Right atrium auricular region (tissue), 2 donors: ENCODE data around the gene PTPRA. TPM values are rescaled to one million over a fixed set of nuclear protein-coding genes. Genes with fewer than 3 reads are reported as not detected.

Experiments
- DNase-seq: peaks from one replicate; pipeline ENCODE4 v3.0.0-alpha.2; 2019; ENCODE audit warnings: low spot score
- H3K27ac ChIP-seq, 2 donors: fragments of 200-600 bp; sonication (generic); 1 replicate in 1 of 2; 2 replicates in 1 of 2; pipeline ENCODE4 v1.5.1; 2016 to 2019
- H3K27me3 ChIP-seq, 2 donors: fragments of 200-600 bp; sonication (generic); one replicate each; pipeline versions ENCODE4 v1.5.1 to v1.6.0; 2017 to 2019
- H3K36me3 ChIP-seq: fragments of 200-600 bp; sonication (generic); one replicate; pipeline ENCODE4 v1.5.1; 2016
- H3K4me1 ChIP-seq, 2 donors: fragments of 200-600 bp; sonication (generic); one replicate each; pipeline versions ENCODE4 v1.5.1 to v1.6.0; 2017 to 2019
- H3K4me3 ChIP-seq, 2 donors: fragments of 200-600 bp; sonication (generic); 1 replicate in 1 of 2; 2 replicates in 1 of 2; pipeline ENCODE4 v1.5.1; 2017 to 2019; ENCODE audit warnings: mild to moderate bottlenecking in 1 of 2, moderate library complexity in 1 of 2
- H3K9me3 ChIP-seq, 2 donors: fragments of 200-600 bp; sonication (generic); one replicate each; pipeline ENCODE4 v1.5.1; 2019
- CTCF ChIP-seq, 2 donors: fragments of 200-600 bp; sonication (generic); IDR thresholded peaks; one replicate each; pipeline ENCODE4 v1.5.1; 2019; ENCODE audit warnings: antibody characterized with exemption in 2 of 2
- total RNA-seq, 2 donors: library from RNA; depleted of rRNA; stranded (reverse); fragments of >200 nt; gene quantifications; one replicate each; pipeline ENCODE4 v1.1.0, GENCODE V29; 2016

PTPRA gene
- total RNA-seq, 2 donors from 2014 or later = 32.8 to 46.0 TPM

GRCh38 chr20:2834401-2835110 is 38.7 kb upstream of the PTPRA start:
- Histone ChIP-seq H3K27me3 (no peaks in the 10 kb centered on the region), H3K4me1 (peaks cover 0 to 5% of the 10 kb centered on the region in 2 donors), H3K9me3 (no peaks in the 10 kb centered on the region), H3K27ac (no peak overlapping the region), H3K36me3 (no peaks in the 10 kb centered on the region), H3K4me3 (no peak overlapping the region)
- no peak for DNase-seq
- no peak for TF ChIP-seq CTCF (IDR thresholded peaks at IDR 0.05)

- DNase-seq = no peak
- H3K4me3 ChIP-seq = no peak overlapping the region
- H3K4me1 ChIP-seq = peaks cover 0 to 12% of the 10 kb centered on the region in 2 donors
- H3K27ac ChIP-seq = no peak overlapping the region
- no peaks in the 10 kb centered on the region for H3K9me3 ChIP-seq
- H3K36me3 ChIP-seq = no peaks in the 10 kb centered on the region
- TF ChIP-seq CTCF (IDR thresholded peaks at IDR 0.05) = no peak
- no peaks in the 10 kb centered on the region for H3K27me3 ChIP-seq
These were observed 37.9 kb upstream of the PTPRA start for GRCh38 chr20:2835331-2835796.

GRCh38 chr20:2836035-2836434 is 37.2 kb upstream of the PTPRA start:
- TF ChIP-seq CTCF (IDR thresholded peaks at IDR 0.05) = no peak
- H3K4me1 ChIP-seq = peaks cover 0 to 12% of the 10 kb centered on the region in 2 donors
- H3K36me3 ChIP-seq = no peaks in the 10 kb centered on the region
- H3K9me3 ChIP-seq = no peaks in the 10 kb centered on the region
- H3K27me3 ChIP-seq = no peaks in the 10 kb centered on the region
- no peak overlapping the region for H3K4me3 ChIP-seq
- H3K27ac ChIP-seq = no peak overlapping the region
- DNase-seq = no peak

GRCh38 chr20:2837221-2837960 is 35.9 kb upstream of the PTPRA start:
- no peak for TF ChIP-seq CTCF (IDR thresholded peaks at IDR 0.05)
- Histone ChIP-seq H3K36me3 (no peaks in the 10 kb centered on the region), H3K27me3 (no peaks in the 10 kb centered on the region), H3K4me3 (no peak overlapping the region), H3K4me1 (peaks cover 0 to 21% of the 10 kb centered on the region in 2 donors), H3K9me3 (no peaks in the 10 kb centered on the region), H3K27ac (no peak overlapping the region)
- DNase-seq = no peak

- no peak overlapping the region for H3K4me3 ChIP-seq
These were observed 35.0 kb upstream of the PTPRA start for GRCh38 chr20:2838170-2838797.

More at GRCh38 chr20:2838170-2838797, 35.0 kb upstream of the PTPRA start:
- Histone ChIP-seq H3K9me3 (no peaks in the 10 kb centered on the region), H3K4me1 (peaks cover 0 to 21% of the 10 kb centered on the region in 2 donors), H3K36me3 (no peaks in the 10 kb centered on the region), H3K27me3 (no peaks in the 10 kb centered on the region), H3K27ac (no peak overlapping the region)
- no peak for DNase-seq
- TF ChIP-seq CTCF (IDR thresholded peaks at IDR 0.05) = no peak
